A549 (cell line): ENCODE measurements around the gene FAM78A.

Experiments used
- EP300 ChIP-seq, 2 experiments: fragments of >200 bp; sonication (Bioruptor Twin); formaldehyde crosslinking; IDR thresholded peaks; 2 replicates in 1 of 2; 3 replicates in 1 of 2; pipeline ENCODE4 v1.6.1; 2016 to 2017
- POLR2A ChIP-seq: IDR thresholded peaks from 2 replicates; pipeline ENCODE4 v1.6.1; 2012; ENCODE audit warnings: mild to moderate bottlenecking, low read length
- TF ChIP-seq, protein P1 (sequence below): fragments of >200 bp; sonication (Bioruptor Twin); formaldehyde crosslinking; IDR thresholded peaks from 3 replicates; pipeline ENCODE4 v1.5.1; 2016
- TF ChIP-seq, protein P2 (sequence below): IDR thresholded peaks from 2 replicates; pipeline ENCODE4 v1.6.1; 2012; ENCODE audit warnings: low read depth, borderline replicate concordance
- TF ChIP-seq, protein P3 (sequence below): fragments of 250-450 bp; sonication (Bioruptor Pico); IDR thresholded peaks from 2 replicates; pipeline ENCODE4 v1.5.0; 2021; ENCODE audit warnings: mild to moderate bottlenecking, moderate library complexity, borderline replicate concordance

DNA sequence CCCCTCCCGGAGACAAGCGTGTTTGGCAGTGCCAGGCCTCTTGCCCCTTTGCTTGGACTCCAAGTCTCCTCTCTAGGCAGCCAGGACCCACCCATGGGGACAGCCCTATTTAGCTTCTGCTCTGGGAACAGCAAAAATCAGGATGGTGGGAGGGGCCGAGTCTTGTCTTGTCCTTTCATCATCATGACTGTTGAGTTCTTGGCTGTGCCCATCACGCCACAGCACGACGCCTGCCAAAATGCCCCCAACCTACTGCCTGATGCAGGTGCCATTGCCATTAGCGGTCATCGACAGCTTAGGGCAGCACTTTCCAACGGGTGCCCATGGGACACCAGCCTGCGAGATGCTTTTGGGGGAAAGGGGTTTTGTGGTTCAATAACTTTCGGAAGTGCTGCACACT, 32.1 kb upstream of the FAM78A start:
- TF ChIP-seq, protein P1, sequence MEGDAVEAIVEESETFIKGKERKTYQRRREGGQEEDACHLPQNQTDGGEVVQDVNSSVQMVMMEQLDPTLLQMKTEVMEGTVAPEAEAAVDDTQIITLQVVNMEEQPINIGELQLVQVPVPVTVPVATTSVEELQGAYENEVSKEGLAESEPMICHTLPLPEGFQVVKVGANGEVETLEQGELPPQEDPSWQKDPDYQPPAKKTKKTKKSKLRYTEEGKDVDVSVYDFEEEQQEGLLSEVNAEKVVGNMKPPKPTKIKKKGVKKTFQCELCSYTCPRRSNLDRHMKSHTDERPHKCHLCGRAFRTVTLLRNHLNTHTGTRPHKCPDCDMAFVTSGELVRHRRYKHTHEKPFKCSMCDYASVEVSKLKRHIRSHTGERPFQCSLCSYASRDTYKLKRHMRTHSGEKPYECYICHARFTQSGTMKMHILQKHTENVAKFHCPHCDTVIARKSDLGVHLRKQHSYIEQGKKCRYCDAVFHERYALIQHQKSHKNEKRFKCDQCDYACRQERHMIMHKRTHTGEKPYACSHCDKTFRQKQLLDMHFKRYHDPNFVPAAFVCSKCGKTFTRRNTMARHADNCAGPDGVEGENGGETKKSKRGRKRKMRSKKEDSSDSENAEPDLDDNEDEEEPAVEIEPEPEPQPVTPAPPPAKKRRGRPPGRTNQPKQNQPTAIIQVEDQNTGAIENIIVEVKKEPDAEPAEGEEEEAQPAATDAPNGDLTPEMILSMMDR, result no peak
- TF ChIP-seq, protein P2, sequence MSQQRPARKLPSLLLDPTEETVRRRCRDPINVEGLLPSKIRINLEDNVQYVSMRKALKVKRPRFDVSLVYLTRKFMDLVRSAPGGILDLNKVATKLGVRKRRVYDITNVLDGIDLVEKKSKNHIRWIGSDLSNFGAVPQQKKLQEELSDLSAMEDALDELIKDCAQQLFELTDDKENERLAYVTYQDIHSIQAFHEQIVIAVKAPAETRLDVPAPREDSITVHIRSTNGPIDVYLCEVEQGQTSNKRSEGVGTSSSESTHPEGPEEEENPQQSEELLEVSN, result no peak
- no peak for TF ChIP-seq EP300 (IDR thresholded peaks at IDR 0.05)
- TF ChIP-seq, protein P3, sequence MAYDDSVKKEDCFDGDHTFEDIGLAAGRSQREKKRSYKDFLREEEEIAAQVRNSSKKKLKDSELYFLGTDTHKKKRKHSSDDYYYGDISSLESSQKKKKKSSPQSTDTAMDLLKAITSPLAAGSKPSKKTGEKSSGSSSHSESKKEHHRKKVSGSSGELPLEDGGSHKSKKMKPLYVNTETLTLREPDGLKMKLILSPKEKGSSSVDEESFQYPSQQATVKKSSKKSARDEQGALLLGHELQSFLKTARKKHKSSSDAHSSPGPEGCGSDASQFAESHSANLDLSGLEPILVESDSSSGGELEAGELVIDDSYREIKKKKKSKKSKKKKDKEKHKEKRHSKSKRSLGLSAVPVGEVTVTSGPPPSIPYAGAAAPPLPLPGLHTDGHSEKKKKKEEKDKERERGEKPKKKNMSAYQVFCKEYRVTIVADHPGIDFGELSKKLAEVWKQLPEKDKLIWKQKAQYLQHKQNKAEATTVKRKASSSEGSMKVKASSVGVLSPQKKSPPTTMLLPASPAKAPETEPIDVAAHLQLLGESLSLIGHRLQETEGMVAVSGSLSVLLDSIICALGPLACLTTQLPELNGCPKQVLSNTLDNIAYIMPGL (CRISPR knock-in tag), result no peak
- no peak for TF ChIP-seq POLR2A
